ENCODE measurements around the gene COL2A1. TPM values are rescaled to one million over a fixed set of nuclear protein-coding genes. Genes with fewer than 3 reads are reported as not detected.
A peak's percentile ranks its signal among the peaks of the same experiment; 100 is the strongest.
"Not testable (repeated sequence)": the region's sequence is repeated elsewhere in the genome, so short reads cannot be mapped to it uniquely, and the experiment has no call there.

COL2A1 gene
- polyA plus RNA-seq, 6 donors from 2014 or later: not detected

- Mint-ChIP-seq H3K4me3 (peak overlapping the region; percentile 97 to 100 (median 98)), H3K36me3 (peaks cover 0 to 21% of the 10 kb centered on the region in 2 donors), H3K4me1 (peaks cover 25 to 37% (median 27%) of the 10 kb centered on the region in 3 donors), H3K27me3 (peaks cover 17 to 27% (median 23%) of the 10 kb centered on the region in 3 donors), H3K9me3 (peaks cover 0 to 7% (median 4%) of the 10 kb centered on the region in 7 donors), H3K27ac (peak overlapping the region in 4 of 6 donors; percentile 45 to 97 (median 86))
- ATAC-seq (ENCODE audit: low read depth in 2 of 2) (no peak), DNase-seq (no peak)
Measured at GRCh38 chr12:47964106-47964728, 40.1 kb downstream of the COL2A1 start.

GRCh38 chr12:47963340-47964040 lies 40.8 kb downstream of the COL2A1 start, which contains the start of gene TMEM106C:
Gene TMEM106C, plus strand, starts transcription at chr12:47963596. Its CDS starts 641 bp downstream, at chr12:47964237.
- H3K4me1 Mint-ChIP-seq: peaks cover 25 to 37% (median 27%) of the 10 kb centered on the region in 3 donors
- peak; percentile 92 for DNase-seq
- peak; percentile 91 to 92 for ATAC-seq (ENCODE audit: low read depth in 2 of 2)
- peaks cover 0 to 11% (median 5%) of the 10 kb centered on the region in 7 donors for H3K9me3 Mint-ChIP-seq
- H3K27me3 Mint-ChIP-seq: peaks cover 17 to 28% (median 23%) of the 10 kb centered on the region in 3 donors
- H3K36me3 Mint-ChIP-seq: peaks cover 0 to 21% of the 10 kb centered on the region in 2 donors
- H3K27ac Mint-ChIP-seq: peak within 1 kb of the TSS; percentile 59 to 97 (median 92)
- peak within 1 kb of the TSS; percentile 97 to 100 (median 98) for H3K4me3 Mint-ChIP-seq

- H3K4me3 Mint-ChIP-seq: peak overlapping the region in 5 of 8 donors; percentile 21 to 100 (median 32)
- H3K27me3 Mint-ChIP-seq: peaks cover 17 to 28% (median 23%) of the 10 kb centered on the region in 3 donors
- peaks cover 0 to 19% (median 12%) of the 10 kb centered on the region in 7 donors for H3K9me3 Mint-ChIP-seq
- ATAC-seq (ENCODE audit: low read depth in 2 of 2): no peak
- peaks cover 25 to 37% (median 27%) of the 10 kb centered on the region in 3 donors for H3K4me1 Mint-ChIP-seq
- peaks cover 0 to 19% of the 10 kb centered on the region in 2 donors for H3K36me3 Mint-ChIP-seq
- no peak overlapping the region for H3K27ac Mint-ChIP-seq
- DNase-seq: no peak
Measured at GRCh38 chr12:47962198-47962597, 42.1 kb downstream of the COL2A1 start.

- ATAC-seq (ENCODE audit: low read depth in 2 of 2); DNase-seq; H3K36me3 Mint-ChIP-seq; H3K4me3 Mint-ChIP-seq; H3K27ac Mint-ChIP-seq; H3K4me1 Mint-ChIP-seq: not testable (repeated sequence)
- H3K27me3 Mint-ChIP-seq: peaks cover 29 to 49% (median 45%) of the 10 kb centered on the region in 3 donors
- peaks cover 0 to 25% (median 13%) of the 10 kb centered on the region in 7 donors for H3K9me3 Mint-ChIP-seq
Measured at GRCh38 chr12:47957671-47958070, 46.6 kb downstream of the COL2A1 start.

- peaks cover 26 to 42% (median 34%) of the 10 kb centered on the region in 3 donors for H3K27me3 Mint-ChIP-seq
- no peak overlapping the region for H3K4me3 Mint-ChIP-seq
- DNase-seq (no peak), ATAC-seq (ENCODE audit: low read depth in 2 of 2) (no peak)
- H3K36me3 Mint-ChIP-seq: no peaks in the 10 kb centered on the region
- H3K4me1 Mint-ChIP-seq: no peaks in the 10 kb centered on the region
- no peak overlapping the region for H3K27ac Mint-ChIP-seq
- H3K9me3 Mint-ChIP-seq: peaks cover 0 to 25% (median 13%) of the 10 kb centered on the region in 7 donors
Measured at GRCh38 chr12:47955059-47955458, 49.2 kb downstream of the COL2A1 start.

- Mint-ChIP-seq H3K27me3 (peaks cover 21 to 42% (median 34%) of the 10 kb centered on the region in 3 donors), H3K9me3 (peaks cover 0 to 21% (median 13%) of the 10 kb centered on the region in 7 donors), H3K4me1 (peaks cover 0 to 4% (median 2%) of the 10 kb centered on the region in 3 donors), H3K4me3 (peak overlapping the region in 1 of 8 donors; percentile 22), H3K27ac (peak overlapping the region in 1 of 6 donors; percentile 60), H3K36me3 (no peaks in the 10 kb centered on the region)
- DNase-seq (no peak), ATAC-seq (ENCODE audit: low read depth in 2 of 2) (no peak)
Measured at GRCh38 chr12:47954467-47955045, 49.7 kb downstream of the COL2A1 start.

- Mint-ChIP-seq H3K4me1 (peaks cover 0 to 6% (median 4%) of the 10 kb centered on the region in 3 donors), H3K27ac (no peak overlapping the region), H3K36me3 (no peaks in the 10 kb centered on the region), H3K4me3 (no peak overlapping the region), H3K27me3 (peaks cover 18 to 40% (median 34%) of the 10 kb centered on the region in 3 donors), H3K9me3 (peaks cover 0 to 20% (median 13%) of the 10 kb centered on the region in 7 donors)
- ATAC-seq (ENCODE audit: low read depth in 2 of 2) (no peak), DNase-seq (no peak)
Measured at GRCh38 chr12:47954058-47954457, 50.2 kb downstream of the COL2A1 start.

GRCh38 chr12:47950856-47951468 lies 53.3 kb downstream of the COL2A1 start:
- DNase-seq (no peak), ATAC-seq (ENCODE audit: low read depth in 2 of 2) (no peak)
- no peaks in the 10 kb centered on the region for H3K36me3 Mint-ChIP-seq
- no peak overlapping the region for H3K27ac Mint-ChIP-seq
- peak overlapping the region in 1 of 8 donors; percentile 49 for H3K4me3 Mint-ChIP-seq
- peaks cover 0 to 13% (median 4%) of the 10 kb centered on the region in 3 donors for H3K4me1 Mint-ChIP-seq
- no peaks in the 10 kb centered on the region for H3K9me3 Mint-ChIP-seq
- peaks cover 15 to 52% (median 38%) of the 10 kb centered on the region in 3 donors for H3K27me3 Mint-ChIP-seq

GRCh38 chr12:47949441-47950341 lies 54.6 kb downstream of the COL2A1 start:
- peaks cover 0 to 13% (median 4%) of the 10 kb centered on the region in 3 donors for H3K4me1 Mint-ChIP-seq
- H3K4me3 Mint-ChIP-seq: no peak overlapping the region
- peaks cover 15 to 44% (median 42%) of the 10 kb centered on the region in 3 donors for H3K27me3 Mint-ChIP-seq
- H3K9me3 Mint-ChIP-seq: no peaks in the 10 kb centered on the region
- peak; percentile 38 to 44 for ATAC-seq (ENCODE audit: low read depth in 2 of 2)
- DNase-seq: peak; percentile 11
- no peaks in the 10 kb centered on the region for H3K36me3 Mint-ChIP-seq
- H3K27ac Mint-ChIP-seq: peak overlapping the region in 1 of 6 donors; percentile 76

GRCh38 chr12:47947341-47947740 lies 56.9 kb downstream of the COL2A1 start:
- no peak overlapping the region for H3K27ac Mint-ChIP-seq
- no peak overlapping the region for H3K4me3 Mint-ChIP-seq
- no peak for DNase-seq
- no peaks in the 10 kb centered on the region for H3K36me3 Mint-ChIP-seq
- peaks cover 0 to 13% (median 4%) of the 10 kb centered on the region in 3 donors for H3K4me1 Mint-ChIP-seq
- no peaks in the 10 kb centered on the region for H3K9me3 Mint-ChIP-seq
- H3K27me3 Mint-ChIP-seq: peaks cover 15 to 49% (median 42%) of the 10 kb centered on the region in 3 donors
- no peak for ATAC-seq (ENCODE audit: low read depth in 2 of 2)

- ATAC-seq (ENCODE audit: low read depth in 2 of 2) (no peak), DNase-seq (no peak)
- peaks cover 0 to 13% (median 6%) of the 10 kb centered on the region in 3 donors for H3K4me1 Mint-ChIP-seq
- peak overlapping the region in 3 of 6 donors; percentile 54 to 74 (median 70) for H3K27ac Mint-ChIP-seq
- peaks cover 15 to 53% (median 43%) of the 10 kb centered on the region in 3 donors for H3K27me3 Mint-ChIP-seq
- H3K4me3 Mint-ChIP-seq: no peak overlapping the region
- peaks cover 0 to under 1% of the 10 kb centered on the region in 2 donors for H3K36me3 Mint-ChIP-seq
- H3K9me3 Mint-ChIP-seq: no peaks in the 10 kb centered on the region
Measured at GRCh38 chr12:47946413-47947323, 57.6 kb downstream of the COL2A1 start.
